Measurements from ENCODE around the gene ASCC1.

Gene ASCC1

DNA sequence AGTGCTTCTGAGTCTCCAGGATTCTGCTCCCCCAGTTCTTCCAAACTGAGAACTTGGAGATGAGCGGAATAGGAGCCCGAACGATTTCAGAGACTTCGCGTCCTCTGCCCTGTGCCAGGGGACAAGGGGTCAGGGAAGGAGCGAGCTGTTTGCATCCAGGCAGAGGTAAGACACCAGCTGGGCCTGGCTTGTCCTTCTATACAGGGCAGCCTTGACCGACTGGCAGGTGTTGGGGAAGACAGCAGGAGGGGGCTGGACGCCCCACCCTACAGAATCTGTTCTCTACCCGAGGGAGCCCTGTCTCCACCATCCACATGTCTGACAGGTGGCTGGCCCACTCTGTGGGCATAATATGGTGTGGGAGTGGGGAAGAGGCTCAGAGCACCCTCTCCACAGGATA lies 134.9 kb downstream of the ASCC1 start:
- H3K4me1 ChIP-seq (ENCODE audit: control insufficient read depth in 2 of 2, insufficient read depth in 2 of 2, low read length in 2 of 2): no peaks in the 10 kb centered on the region
- H3K27me3 ChIP-seq (ENCODE audit: control insufficient read depth in 2 of 2, insufficient read depth in 2 of 2, low read length in 2 of 2): no peaks in the 10 kb centered on the region
- H3K27ac ChIP-seq (ENCODE audit: low read depth in 2 of 2, low read length in 2 of 2): no peak overlapping the region
- H3K36me3 ChIP-seq (ENCODE audit: control insufficient read depth in 2 of 2, insufficient read depth in 2 of 2, low read length in 2 of 2): no peaks in the 10 kb centered on the region
- H3K9ac ChIP-seq (ENCODE audit: low read depth in 1 of 2, low read length in 2 of 2): no peak overlapping the region
- H3K9me3 ChIP-seq (ENCODE audit: control insufficient read depth in 2 of 2, low read length in 2 of 2): no peaks in the 10 kb centered on the region
- H3K4me3 ChIP-seq (ENCODE audit: low read length in 2 of 2): no peak overlapping the region

- H3K9ac ChIP-seq (ENCODE audit: low read depth in 1 of 2, low read length in 2 of 2): no peak overlapping the region
- H3K27ac ChIP-seq (ENCODE audit: low read depth in 2 of 2, low read length in 2 of 2): no peak overlapping the region
- no peaks in the 10 kb centered on the region for H3K27me3 ChIP-seq (ENCODE audit: control insufficient read depth in 2 of 2, insufficient read depth in 2 of 2, low read length in 2 of 2)
- H3K9me3 ChIP-seq (ENCODE audit: control insufficient read depth in 2 of 2, low read length in 2 of 2): no peaks in the 10 kb centered on the region
- no peak overlapping the region for H3K4me3 ChIP-seq (ENCODE audit: low read length in 2 of 2)
- no peaks in the 10 kb centered on the region for H3K4me1 ChIP-seq (ENCODE audit: control insufficient read depth in 2 of 2, insufficient read depth in 2 of 2, low read length in 2 of 2)
- no peaks in the 10 kb centered on the region for H3K36me3 ChIP-seq (ENCODE audit: control insufficient read depth in 2 of 2, insufficient read depth in 2 of 2, low read length in 2 of 2)
Observed at GRCh38 chr10:72080042-72080975, 135.8 kb downstream of the ASCC1 start.

DNA sequence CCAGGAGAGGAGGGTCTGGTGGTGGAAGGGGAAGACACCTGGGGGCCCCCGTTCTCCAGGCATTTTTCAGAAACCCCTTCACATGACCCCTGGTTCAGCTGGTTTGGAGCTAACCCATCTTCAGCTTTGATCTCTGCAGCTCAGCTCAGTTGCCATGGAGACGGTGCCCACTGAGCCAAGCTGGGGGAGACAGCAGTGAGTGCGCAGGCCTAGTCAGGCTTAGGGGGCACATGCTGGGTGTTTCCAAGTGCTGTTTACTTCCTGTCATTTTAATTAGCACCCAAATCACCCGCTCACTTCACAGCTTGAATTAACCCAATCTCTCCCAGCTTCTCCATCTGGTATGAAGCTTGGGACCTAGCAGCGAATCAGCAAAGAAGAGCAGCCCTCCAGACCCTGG lies 136.7 kb downstream of the ASCC1 start:
- H3K27me3 ChIP-seq (ENCODE audit: control insufficient read depth in 2 of 2, insufficient read depth in 2 of 2, low read length in 2 of 2): no peaks in the 10 kb centered on the region
- no peak overlapping the region for H3K4me3 ChIP-seq (ENCODE audit: low read length in 2 of 2)
- H3K36me3 ChIP-seq (ENCODE audit: control insufficient read depth in 2 of 2, insufficient read depth in 2 of 2, low read length in 2 of 2): no peaks in the 10 kb centered on the region
- no peaks in the 10 kb centered on the region for H3K9me3 ChIP-seq (ENCODE audit: control insufficient read depth in 2 of 2, low read length in 2 of 2)
- no peak overlapping the region for H3K9ac ChIP-seq (ENCODE audit: low read depth in 1 of 2, low read length in 2 of 2)
- no peaks in the 10 kb centered on the region for H3K4me1 ChIP-seq (ENCODE audit: control insufficient read depth in 2 of 2, insufficient read depth in 2 of 2, low read length in 2 of 2)
- no peak overlapping the region for H3K27ac ChIP-seq (ENCODE audit: low read depth in 2 of 2, low read length in 2 of 2)

DNA sequence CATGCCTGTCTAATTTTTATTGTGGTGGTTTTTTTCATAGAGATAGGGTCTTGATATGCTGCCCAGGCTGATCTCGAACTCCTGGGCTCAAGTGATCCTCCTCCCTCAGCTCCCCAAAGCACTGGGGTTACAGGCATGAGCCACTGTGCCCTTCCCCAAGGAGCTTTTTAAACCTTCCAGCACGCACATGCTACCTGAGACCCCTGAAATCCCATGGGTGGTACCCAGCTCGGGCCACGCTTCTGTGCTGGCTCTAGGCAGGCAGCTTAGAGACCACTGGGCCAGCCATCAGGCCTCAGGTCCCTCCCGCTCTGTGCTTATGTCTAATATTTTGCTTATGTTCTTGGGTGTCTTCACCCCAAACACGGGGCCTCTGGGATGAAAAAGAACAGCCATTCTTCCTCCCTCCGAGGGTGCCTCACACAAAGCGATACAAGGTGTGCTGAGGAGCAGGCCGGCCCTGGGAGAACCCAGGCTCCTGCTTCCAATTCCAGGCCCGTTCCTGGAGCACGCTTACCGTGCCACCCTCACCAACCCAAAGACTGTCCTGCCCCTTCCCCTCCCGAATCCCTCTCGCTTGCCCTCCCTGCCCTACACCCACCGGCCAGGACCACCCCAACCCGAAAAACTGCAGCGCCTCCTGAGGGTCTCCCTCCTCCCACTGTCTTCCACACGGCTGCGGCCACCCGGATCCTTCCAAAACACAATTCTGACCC lies 138.6 kb downstream of the ASCC1 start:
- no peak overlapping the region for H3K4me3 ChIP-seq (ENCODE audit: low read length in 2 of 2)
- no peaks in the 10 kb centered on the region for H3K36me3 ChIP-seq (ENCODE audit: control insufficient read depth in 2 of 2, insufficient read depth in 2 of 2, low read length in 2 of 2)
- H3K27ac ChIP-seq (ENCODE audit: low read depth in 2 of 2, low read length in 2 of 2): no peak overlapping the region
- H3K9ac ChIP-seq (ENCODE audit: low read depth in 1 of 2, low read length in 2 of 2): no peak overlapping the region
- H3K9me3 ChIP-seq (ENCODE audit: control insufficient read depth in 2 of 2, low read length in 2 of 2): no peaks in the 10 kb centered on the region
- H3K4me1 ChIP-seq (ENCODE audit: control insufficient read depth in 2 of 2, insufficient read depth in 2 of 2, low read length in 2 of 2): no peaks in the 10 kb centered on the region
- no peaks in the 10 kb centered on the region for H3K27me3 ChIP-seq (ENCODE audit: control insufficient read depth in 2 of 2, insufficient read depth in 2 of 2, low read length in 2 of 2)

DNA sequence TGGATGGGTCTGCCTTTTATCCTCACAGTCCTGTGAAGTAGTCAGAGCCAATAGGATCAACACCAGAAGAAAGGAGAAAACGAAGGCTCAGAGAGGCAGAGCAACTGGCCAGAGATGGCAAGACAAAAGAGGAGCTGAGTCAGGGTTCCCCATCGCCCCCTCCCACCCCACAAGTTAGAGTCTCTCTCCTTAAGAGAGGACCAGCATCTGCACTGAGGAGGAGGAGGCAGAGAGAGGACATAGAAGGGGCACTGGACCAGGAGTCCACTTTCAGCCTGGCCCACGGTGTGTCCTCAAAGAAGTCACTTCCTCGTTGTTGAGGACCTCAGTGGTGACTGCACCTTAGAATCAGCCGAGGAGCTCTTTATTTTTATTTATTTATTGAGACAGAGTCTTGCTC lies 139.3 kb downstream of the ASCC1 start:
- no peaks in the 10 kb centered on the region for H3K36me3 ChIP-seq (ENCODE audit: control insufficient read depth in 2 of 2, insufficient read depth in 2 of 2, low read length in 2 of 2)
- H3K4me1 ChIP-seq (ENCODE audit: control insufficient read depth in 2 of 2, insufficient read depth in 2 of 2, low read length in 2 of 2): no peaks in the 10 kb centered on the region
- H3K27me3 ChIP-seq (ENCODE audit: control insufficient read depth in 2 of 2, insufficient read depth in 2 of 2, low read length in 2 of 2): no peaks in the 10 kb centered on the region
- H3K9me3 ChIP-seq (ENCODE audit: control insufficient read depth in 2 of 2, low read length in 2 of 2): no peaks in the 10 kb centered on the region
- no peak overlapping the region for H3K27ac ChIP-seq (ENCODE audit: low read depth in 2 of 2, low read length in 2 of 2)
- no peak overlapping the region for H3K9ac ChIP-seq (ENCODE audit: low read depth in 1 of 2, low read length in 2 of 2)
- no peak overlapping the region for H3K4me3 ChIP-seq (ENCODE audit: low read length in 2 of 2)

DNA sequence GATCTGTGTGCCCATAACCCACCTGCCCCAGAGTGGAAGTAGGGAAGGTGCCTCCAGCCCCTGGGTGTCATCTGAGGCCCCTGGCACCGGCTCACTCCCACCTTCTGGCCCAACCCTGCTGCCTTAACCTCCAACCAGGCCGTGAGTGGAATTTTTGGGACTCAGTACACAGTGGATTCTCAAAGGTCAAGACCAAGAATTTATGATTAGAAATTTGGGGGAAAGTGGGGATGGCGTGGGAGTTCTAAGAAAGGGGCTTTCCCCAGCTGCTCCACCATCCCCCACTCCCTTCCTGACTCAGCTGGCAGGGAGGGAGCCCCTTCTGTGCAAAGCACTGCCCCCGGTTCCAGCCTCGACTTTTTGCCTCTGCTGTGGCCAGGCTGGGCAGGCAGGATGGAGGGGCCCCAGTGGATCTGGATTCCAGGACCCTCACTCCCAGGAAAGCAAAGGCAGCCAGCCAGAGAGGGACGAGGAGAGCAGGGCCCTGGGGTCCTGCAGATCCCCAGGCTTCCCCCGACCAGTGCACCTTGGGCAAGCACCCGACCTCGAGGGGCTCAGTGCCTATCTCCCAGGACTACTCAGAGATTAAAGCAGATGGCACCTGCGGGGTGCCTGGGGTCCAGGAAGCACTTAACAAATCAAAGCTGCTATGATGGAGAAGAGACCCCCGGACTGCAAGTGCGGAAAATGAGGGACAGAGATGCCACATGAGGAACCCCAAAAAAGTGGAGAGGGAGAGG lies 140.5 kb downstream of the ASCC1 start:
- Histone ChIP-seq H3K9me3 (ENCODE audit: control insufficient read depth in 2 of 2, low read length in 2 of 2) (no peaks in the 10 kb centered on the region), H3K4me1 (ENCODE audit: control insufficient read depth in 2 of 2, insufficient read depth in 2 of 2, low read length in 2 of 2) (no peaks in the 10 kb centered on the region), H3K4me3 (ENCODE audit: low read length in 2 of 2) (no peak overlapping the region), H3K36me3 (ENCODE audit: control insufficient read depth in 2 of 2, insufficient read depth in 2 of 2, low read length in 2 of 2) (no peaks in the 10 kb centered on the region), H3K27me3 (ENCODE audit: control insufficient read depth in 2 of 2, insufficient read depth in 2 of 2, low read length in 2 of 2) (no peaks in the 10 kb centered on the region), H3K27ac (ENCODE audit: low read depth in 2 of 2, low read length in 2 of 2) (no peak overlapping the region), H3K9ac (ENCODE audit: low read depth in 1 of 2, low read length in 2 of 2) (no peak overlapping the region)

DNA sequence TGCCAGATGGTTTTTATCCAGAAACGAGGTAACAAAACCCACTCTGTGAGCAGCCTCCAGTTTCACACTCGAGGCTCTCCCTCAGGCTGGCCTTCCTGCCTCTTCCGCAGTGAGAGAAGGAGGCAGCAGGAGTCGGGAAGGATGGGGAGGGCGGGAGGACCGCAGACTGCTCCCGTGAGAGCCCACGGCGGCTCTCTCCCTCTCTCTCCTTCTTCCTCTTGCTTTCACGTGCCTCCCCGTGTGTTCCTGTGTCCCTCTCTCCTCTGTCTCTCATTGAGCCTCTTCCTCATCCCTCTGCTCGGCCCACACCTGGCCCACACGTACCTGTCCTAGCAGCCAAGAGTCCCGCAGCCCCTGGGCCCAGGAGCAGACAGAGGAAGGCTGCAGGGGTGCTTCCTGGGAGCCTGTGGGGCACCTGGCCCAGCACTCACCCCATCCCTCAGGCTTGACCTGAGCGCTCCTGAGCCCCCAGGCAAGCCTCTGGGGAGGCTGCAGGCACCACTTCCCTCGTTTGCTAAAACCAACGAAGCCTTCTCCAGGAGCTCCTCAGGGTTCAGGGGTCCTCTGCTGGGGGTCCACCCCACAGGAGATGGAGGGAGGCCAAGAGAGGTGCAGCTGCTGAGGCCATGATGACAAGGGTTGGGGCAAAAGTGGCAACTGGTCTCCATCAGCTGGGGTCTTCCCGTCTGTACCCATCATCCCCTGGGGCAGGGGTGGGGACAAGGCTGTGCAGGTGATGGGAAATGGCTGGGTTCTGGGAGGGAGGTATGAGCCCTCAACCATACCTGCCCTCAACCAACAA lies 141.3 kb downstream of the ASCC1 start:
- Histone ChIP-seq H3K4me1 (ENCODE audit: control insufficient read depth in 2 of 2, insufficient read depth in 2 of 2, low read length in 2 of 2) (no peaks in the 10 kb centered on the region), H3K36me3 (ENCODE audit: control insufficient read depth in 2 of 2, insufficient read depth in 2 of 2, low read length in 2 of 2) (no peaks in the 10 kb centered on the region), H3K27ac (ENCODE audit: low read depth in 2 of 2, low read length in 2 of 2) (no peak overlapping the region), H3K9me3 (ENCODE audit: control insufficient read depth in 2 of 2, low read length in 2 of 2) (no peaks in the 10 kb centered on the region), H3K27me3 (ENCODE audit: control insufficient read depth in 2 of 2, insufficient read depth in 2 of 2, low read length in 2 of 2) (no peaks in the 10 kb centered on the region), H3K4me3 (ENCODE audit: low read length in 2 of 2) (no peak overlapping the region), H3K9ac (ENCODE audit: low read depth in 1 of 2, low read length in 2 of 2) (no peak overlapping the region)

DNA sequence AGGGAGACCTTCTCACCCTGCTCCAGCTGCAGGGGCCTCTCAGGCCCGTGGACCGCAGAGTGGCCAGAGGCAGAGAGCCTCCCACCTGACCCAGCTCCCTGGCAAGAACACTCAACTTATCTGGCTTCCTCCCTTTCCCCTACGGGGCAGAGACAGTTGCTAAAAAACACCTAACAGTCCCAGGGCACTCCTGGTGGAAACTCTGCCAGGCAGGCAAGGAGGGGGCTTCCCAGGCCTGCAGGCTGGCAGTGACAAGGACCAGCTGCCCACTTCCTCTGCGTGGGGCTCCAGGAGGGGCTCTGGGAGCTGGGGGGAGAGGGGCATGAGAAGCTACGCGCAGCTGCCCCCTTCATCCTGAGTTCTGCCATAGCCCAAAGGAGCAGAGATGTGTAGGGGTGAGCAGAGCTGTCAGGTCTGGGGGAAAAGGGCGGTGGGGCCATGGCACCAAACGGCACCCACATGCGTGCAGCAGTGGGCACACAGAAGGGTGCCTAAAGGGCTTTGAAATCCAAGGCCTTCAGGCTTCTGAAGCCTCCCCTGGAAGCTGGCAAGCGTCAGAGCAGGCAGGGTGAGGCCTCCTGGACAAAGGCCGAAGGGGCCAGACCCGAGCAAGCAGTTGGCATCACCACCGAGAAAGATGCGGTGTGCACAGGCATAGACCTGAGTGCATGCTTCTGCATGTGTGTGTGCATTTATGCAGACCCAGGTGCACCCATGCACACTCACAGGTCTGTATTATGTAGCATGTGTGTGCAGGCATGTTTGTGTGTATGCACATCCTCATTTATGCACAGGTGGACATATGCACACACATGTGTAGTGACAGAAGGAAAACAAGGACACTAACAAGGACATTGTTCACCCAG lies 142.1 kb downstream of the ASCC1 start:
- Histone ChIP-seq H3K4me3 (ENCODE audit: low read length in 2 of 2) (no peak overlapping the region), H3K9me3 (ENCODE audit: control insufficient read depth in 2 of 2, low read length in 2 of 2) (no peaks in the 10 kb centered on the region), H3K9ac (ENCODE audit: low read depth in 1 of 2, low read length in 2 of 2) (no peak overlapping the region), H3K27me3 (ENCODE audit: control insufficient read depth in 2 of 2, insufficient read depth in 2 of 2, low read length in 2 of 2) (no peaks in the 10 kb centered on the region), H3K36me3 (ENCODE audit: control insufficient read depth in 2 of 2, insufficient read depth in 2 of 2, low read length in 2 of 2) (no peaks in the 10 kb centered on the region), H3K27ac (ENCODE audit: low read depth in 2 of 2, low read length in 2 of 2) (no peak overlapping the region), H3K4me1 (ENCODE audit: control insufficient read depth in 2 of 2, insufficient read depth in 2 of 2, low read length in 2 of 2) (no peaks in the 10 kb centered on the region)

GRCh38 chr10:72072639-72073038 lies 143.4 kb downstream of the ASCC1 start:
- Histone ChIP-seq H3K27me3 (ENCODE audit: control insufficient read depth in 2 of 2, insufficient read depth in 2 of 2, low read length in 2 of 2) (no peaks in the 10 kb centered on the region), H3K36me3 (ENCODE audit: control insufficient read depth in 2 of 2, insufficient read depth in 2 of 2, low read length in 2 of 2) (no peaks in the 10 kb centered on the region), H3K9ac (ENCODE audit: low read depth in 1 of 2, low read length in 2 of 2) (no peak overlapping the region), H3K27ac (ENCODE audit: low read depth in 2 of 2, low read length in 2 of 2) (no peak overlapping the region), H3K4me3 (ENCODE audit: low read length in 2 of 2) (no peak overlapping the region), H3K9me3 (ENCODE audit: control insufficient read depth in 2 of 2, low read length in 2 of 2) (no peaks in the 10 kb centered on the region), H3K4me1 (ENCODE audit: control insufficient read depth in 2 of 2, insufficient read depth in 2 of 2, low read length in 2 of 2) (no peaks in the 10 kb centered on the region)
